GM19043 (cell line): ENCODE measurements around the gene BICDL2.

ENCODE experiments used
- ATAC-seq: cut with Tn5 transposase; IDR thresholded peaks from one replicate; pipeline ENCODE4 v1.9.1; 2021; ENCODE audit warnings: low read depth; ENCODE audit not compliant: unreplicated experiment

The BICDL2 gene

GRCh38 chr16:2988590-2989099 lies 48.1 kb downstream of the BICDL2 start:
- ATAC-seq = no peak

DNA sequence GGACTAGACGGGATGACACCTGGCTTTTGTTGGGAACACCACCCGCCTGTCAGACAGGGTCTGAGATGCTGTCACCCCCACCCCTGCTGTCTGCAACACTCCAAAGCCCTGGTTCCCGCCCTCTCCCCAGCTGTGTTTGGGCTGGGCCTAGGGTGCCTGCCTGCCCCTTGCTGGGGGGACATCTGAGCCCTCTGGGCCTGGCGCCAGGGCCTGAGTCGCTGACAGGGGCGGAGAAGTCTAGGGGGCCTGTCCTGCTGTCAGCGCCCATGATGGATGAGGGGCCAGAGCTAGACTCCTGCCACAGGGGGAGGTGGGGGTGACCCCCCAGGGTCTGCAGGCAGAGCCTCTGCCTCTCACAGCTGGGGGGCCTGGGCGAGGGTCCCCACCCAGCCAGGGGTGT lies 48.9 kb downstream of the BICDL2 start:
- ATAC-seq = no peak

DNA sequence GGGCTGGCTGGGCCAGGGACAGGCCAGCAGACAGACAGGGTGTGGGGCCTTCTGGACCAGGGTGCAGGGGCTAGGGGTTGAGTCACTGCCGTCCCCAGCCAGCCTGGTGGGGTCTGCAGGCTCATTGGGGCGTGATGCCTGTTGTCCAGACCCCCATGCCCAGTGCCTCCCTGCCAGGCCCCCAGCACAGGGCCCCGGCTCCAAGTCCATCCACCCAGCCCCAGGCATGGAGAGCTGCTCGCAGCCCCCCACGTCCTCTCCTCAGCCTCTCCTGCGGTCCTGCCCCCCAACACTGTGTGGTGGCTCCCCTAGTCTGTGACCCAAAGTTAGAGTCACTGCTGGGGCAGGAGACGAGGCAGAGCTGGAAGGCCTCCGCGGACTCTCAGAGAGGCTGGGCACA lies 49.5 kb downstream of the BICDL2 start:
- ATAC-seq = no peak

DNA sequence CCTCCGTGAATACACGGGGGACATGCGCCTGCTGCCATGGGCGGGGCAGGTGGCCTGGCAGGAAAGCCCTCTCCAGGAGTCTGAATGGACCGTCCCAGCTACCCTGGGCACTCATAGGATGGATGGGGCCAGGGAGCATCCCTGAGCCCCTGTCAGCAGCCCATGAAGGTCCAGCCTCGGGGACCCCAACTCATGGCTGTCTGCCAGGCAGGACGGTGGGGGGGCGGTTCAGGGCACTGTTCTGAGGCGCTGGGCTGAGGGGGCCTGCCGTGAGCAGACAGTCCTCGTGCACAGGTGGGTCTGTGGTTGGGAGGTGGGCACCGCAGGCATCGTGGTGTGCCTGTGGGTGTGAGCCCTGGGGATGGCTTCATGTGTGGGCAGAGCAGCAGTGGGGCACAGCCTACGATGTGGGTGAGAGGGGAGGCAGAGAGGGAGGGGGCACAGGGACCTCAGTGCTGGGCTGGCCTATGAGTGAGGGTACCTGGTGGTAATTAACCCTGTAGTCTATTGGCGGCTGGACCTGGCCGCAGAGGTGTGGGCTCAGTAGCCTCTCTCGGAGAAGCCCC lies 50.0 kb downstream of the BICDL2 start:
- ATAC-seq = no peak

DNA sequence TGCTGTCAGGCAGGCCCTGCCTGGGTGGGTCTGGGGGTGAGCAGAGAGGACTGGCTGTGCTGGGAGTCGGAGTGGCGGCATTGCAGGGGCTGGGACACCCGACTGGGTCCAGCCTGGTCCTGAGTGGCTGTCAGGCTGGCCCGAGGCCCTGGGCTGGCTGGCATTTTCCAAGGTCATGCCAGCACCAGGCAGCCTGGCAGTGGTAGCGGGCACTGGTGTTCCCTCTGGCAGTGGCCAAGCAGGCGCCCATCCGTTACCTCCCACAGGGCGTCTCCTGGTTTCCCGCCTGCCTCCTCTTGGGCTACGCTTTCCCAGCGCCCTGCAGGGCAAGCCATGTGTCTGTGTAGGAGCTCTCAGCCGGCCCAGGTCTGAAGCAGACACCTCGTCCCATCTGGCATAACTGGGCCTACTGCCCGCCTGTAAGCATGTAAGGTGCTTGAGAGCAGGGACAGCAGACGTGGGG lies 50.8 kb downstream of the BICDL2 start:
- ATAC-seq = no peak

GRCh38 chr16:2985462-2985861 lies 51.3 kb downstream of the BICDL2 start:
- no peak for ATAC-seq

DNA sequence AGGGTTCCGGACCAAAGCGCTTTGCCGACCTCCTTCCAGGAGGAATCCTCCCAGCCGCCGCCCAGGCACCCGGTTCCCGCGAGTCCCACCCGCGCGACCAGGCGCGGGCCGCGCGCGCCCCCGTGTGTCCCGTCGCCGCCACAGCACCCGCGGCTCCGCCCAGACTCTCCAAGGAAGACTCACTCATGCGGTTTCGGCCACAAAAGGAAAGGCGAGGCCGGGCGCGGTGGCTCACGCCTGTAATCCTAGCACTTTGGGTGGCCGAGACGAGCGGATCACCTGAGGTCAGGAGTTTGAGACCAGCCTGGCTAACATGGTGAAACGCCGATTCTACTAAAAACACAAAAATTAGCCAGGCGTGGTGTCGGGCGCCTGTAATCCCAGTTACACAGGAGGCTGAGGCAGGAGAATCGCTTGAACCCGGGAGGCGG lies 53.0 kb downstream of the BICDL2 start:
- no peak for ATAC-seq

DNA sequence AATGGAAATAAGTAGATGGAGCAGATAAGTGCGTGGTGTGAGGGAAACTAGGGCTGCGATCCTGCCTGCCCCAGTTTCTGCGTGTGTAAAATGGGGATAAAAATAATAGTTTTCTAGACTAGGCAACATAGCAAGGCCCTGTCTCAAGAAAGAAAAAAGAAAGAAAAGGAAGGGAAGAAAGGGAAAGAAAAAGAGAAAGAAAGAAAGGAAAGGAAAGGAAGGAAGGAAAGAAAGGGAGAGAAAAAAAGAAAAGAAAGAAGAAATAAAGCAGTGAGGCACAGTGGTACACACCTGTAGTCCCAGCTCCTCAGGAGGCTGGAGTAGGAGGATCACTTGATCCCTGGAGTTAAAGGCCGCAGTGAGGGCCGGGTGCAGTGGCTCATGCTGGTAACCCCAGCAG lies 54.3 kb downstream of the BICDL2 start:
- no peak for ATAC-seq

DNA sequence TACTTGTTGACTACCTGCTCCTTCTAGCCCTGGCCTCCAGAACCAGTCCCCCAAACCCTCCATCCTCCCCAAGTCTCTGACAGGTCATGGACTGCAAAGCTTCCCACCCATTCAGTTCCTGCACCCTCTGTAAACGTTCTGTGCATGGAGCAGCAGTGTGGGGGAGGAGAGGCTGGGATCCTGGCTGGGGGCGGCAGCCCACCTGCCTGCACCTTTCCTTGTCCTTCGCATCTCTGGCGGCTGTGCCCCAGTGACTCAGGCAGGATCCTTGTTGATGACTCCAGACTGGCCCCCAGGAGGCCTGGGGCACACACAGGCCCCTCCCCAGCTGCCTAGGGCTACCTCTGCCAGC lies 54.9 kb downstream of the BICDL2 start:
- no peak for ATAC-seq

DNA sequence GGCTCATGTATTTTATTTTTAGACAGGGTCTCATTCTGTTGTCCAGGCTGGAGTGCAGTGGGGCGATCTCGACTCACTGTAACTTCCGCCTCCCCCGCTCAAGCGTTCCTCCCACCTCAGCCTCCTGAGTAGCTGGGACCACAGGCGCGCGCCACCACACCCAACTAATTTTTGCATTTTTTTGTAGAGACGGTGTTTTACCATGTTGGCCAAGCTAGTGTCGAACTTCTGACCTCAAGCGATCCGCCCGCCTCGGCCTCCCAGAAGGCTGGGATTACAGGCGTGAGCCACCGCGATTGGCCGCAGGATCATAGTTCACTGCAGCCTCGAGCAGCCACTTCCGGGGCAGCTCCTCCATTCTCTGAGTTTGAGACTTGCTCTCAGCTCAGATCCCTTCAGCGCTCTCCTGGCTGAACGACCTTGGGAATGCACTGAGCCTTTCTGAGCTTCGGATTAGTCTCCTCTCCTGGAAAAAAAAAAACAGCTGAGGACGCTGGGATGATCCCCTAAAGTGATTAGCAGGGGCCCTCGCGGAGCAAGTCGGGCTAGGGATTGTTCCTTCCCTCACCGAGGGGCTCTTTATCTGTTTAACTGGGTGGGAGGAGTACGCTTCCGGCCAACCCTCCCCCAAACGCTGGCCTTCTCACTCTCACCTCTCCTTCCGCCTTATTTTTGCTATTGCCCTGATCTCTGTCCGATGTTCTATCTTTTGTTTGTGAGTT lies 55.4 kb downstream of the BICDL2 start:
- ATAC-seq = no peak

GRCh38 chr16:2980227-2981176 lies 56.2 kb downstream of the BICDL2 start, which contains the start of gene PKMYT1:
Gene PKMYT1, minus strand, starts transcription at chr16:2980446. Its CDS starts 789 bp downstream, at chr16:2979657.
- peak; percentile 76 for ATAC-seq

DNA sequence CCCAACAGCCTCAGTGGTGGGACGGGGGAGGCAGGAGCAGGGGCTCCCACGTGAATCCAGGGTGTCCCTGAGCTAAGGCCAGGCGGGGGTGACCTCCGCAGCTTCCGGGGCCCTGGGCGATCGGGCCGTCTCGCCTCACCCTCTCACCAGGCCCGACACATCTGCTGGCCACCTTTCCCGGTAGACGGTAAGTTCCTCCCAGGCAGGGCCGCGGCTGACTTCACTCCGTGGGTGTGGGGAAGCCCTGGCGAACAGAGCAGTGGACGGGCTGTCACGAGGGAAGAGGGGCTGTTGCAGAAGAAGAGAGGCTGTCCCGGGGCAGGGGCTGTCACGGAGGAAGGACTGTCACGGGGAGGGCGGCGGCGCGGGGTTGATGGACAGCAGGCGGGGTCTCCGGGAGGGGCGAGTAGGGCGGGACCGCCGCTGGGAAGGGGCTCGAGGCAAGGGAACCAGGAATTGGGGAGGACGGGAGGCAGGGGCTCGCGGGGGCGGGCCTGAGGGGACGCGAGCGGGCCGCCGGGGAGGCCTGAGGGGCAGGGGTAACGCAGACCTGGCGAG lies 57.0 kb downstream of the BICDL2 start:
- no peak for ATAC-seq
